NT2/D1 (cell line): ENCODE data around the gene OR5H14.

ENCODE experiments used
- SUZ12 ChIP-seq: IDR thresholded peaks from 2 replicates; pipeline ENCODE4 v1.6.1; 2011; ENCODE audit not compliant: insufficient read length, insufficient read depth; ENCODE audit errors: extremely low read depth
- YY1 ChIP-seq: IDR thresholded peaks from 2 replicates; pipeline ENCODE4 v1.6.1; 2011; ENCODE audit not compliant: insufficient read length, insufficient read depth
- ZNF274 ChIP-seq: IDR thresholded peaks from 2 replicates; pipeline ENCODE4 v1.6.1; 2011; ENCODE audit warnings: mild to moderate bottlenecking, low read depth, low read length

GRCh38 chr3:98166396-98166795 lies 19.1 kb downstream of the OR5H14 start, which contains the start of gene OR5H15:
- TF ChIP-seq ZNF274 (no peak), YY1 (no peak), SUZ12 (no peak)
